HG03103 (cell line): ENCODE data around the gene CDC25C.
"Not testable (repeated sequence)": the region's sequence is repeated elsewhere in the genome, so short reads cannot be mapped to it uniquely, and the experiment has no call there.

ENCODE experiments used
- ATAC-seq: cut with Tn5 transposase; IDR thresholded peaks from one replicate; pipeline ENCODE4 v1.9.1; 2021; ENCODE audit warnings: low read depth; ENCODE audit not compliant: unreplicated experiment

CDC25C gene

DNA sequence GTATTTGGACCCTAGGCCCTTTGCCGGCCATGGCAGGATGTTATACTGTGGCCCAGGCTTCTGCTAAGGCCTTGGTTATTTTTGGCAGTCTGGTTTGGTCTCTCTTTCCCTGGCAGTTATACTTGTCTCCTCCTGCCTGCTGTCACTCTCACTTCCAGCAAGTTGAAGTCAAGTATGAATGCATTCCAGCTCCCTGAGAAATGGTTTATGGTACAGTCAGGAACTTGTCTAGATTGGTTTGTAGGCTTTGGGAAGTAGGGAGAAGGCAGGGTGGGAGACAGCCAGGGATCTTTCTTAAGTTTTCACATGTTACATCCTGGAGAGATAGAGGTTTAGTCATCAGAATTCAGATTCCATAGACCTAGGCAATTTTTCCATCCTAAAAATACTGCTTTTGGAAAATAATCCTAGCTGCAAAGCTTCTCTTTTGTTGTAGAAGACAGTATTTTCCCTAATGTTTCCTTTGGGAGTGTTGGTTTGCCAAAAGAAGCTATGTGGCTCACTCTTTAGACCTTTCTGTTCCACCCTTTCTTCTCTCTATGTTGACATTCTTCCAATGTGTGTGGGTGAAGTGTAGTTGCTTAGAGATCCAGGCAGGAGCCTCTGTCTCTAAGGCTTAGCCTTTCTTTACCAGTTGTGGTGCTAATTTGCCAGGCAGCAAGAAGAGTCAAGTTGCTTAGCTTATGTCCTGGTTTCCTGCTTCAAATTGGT lies 18.4 kb upstream of the CDC25C start:
- no peak for ATAC-seq

- no peak for ATAC-seq
These were observed 15.3 kb upstream of the CDC25C start for GRCh38 chr5:138346889-138347288.

GRCh38 chr5:138344887-138345622 lies 13.5 kb upstream of the CDC25C start:
- ATAC-seq, result no peak

GRCh38 chr5:138340008-138340407 lies 8.4 kb upstream of the CDC25C start:
- no peak for ATAC-seq

DNA sequence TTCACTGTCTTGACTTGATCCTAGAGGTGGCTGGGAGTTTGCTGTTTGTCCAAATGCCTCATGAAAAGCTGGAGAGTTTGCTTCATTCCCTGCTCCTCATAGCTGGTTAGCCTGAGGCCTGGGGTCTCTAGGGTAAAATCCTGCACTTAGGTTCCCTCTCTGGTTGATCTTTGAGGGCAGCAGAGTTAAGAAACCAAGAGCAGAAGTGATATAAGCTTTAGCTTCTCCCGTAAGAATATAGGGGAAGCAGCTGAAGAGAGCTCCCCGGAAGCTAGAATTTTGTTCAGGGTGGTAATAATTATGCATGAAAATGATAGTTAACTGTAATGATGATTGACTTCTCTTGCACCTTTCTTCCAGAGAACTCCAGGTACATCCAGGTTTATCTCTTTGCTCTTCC lies 7.9 kb upstream of the CDC25C start:
- ATAC-seq, result no peak

DNA sequence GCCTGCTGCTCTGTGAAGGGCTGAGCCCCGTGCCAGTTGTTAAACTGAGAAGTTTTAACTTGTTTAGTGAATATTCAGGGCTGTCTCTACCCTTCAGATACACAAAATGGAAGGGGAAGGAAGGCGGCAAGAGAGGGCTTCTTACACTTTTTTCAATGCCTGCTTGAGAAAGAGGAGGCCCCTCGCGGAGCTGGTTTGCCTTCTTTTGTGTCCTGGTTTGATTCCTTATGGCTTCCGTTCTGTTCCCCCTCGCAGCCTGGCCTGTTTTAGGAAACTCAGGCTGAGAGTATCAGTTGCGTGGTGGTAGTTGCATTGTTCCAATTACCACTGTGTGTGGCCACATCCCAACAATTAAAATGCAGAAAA lies 7.5 kb upstream of the CDC25C start:
- no peak for ATAC-seq

- peak; percentile 2 for ATAC-seq
These were observed 6.9 kb upstream of the CDC25C start for GRCh38 chr5:138338411-138339090.

GRCh38 chr5:138337685-138338410 lies 6.2 kb upstream of the CDC25C start, which contains the start of gene FAM53C:
FAM53C (plus strand) TSS chr5:138338266; CDS start chr5:138341336, 3,070 bp downstream.
- ATAC-seq, result peak; percentile 66

- ATAC-seq, result no peak
These were observed 5.5 kb upstream of the CDC25C start for GRCh38 chr5:138336952-138337684.

DNA sequence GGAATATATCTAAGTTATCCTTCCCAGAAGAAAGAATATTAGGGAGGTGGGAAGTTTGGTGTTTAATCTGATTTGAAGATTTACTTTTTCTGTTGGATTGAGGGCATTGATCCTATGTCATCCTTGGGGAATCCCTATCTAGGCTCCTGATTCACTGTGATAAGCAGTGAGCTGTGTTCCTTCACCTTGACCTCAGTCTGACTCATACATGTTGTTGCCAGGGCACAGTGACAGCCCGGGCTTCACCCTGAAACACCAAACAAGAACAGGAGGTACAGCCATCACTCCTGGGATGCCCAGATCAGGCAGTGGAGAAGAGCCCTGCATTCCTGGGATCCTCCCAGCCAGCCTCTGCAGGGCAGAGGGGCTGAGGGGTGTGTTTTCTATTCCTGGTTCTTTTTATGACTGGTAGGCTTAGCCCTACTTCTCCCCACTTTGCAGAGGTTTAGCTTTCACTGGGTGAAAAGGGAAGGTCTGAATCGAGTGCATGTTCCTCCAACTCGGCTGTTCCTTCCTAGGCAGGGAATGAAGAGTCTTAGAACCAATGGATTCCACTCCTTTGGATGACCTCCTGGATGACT lies 3.4 kb upstream of the CDC25C start:
- ATAC-seq, result no peak

- no peak for ATAC-seq
These were observed 673 bp downstream of the CDC25C start for GRCh38 chr5:138330813-138331448.

- not testable (repeated sequence) for ATAC-seq
These were observed 13.4 kb downstream of the CDC25C start for GRCh38 chr5:138318211-138318610.

DNA sequence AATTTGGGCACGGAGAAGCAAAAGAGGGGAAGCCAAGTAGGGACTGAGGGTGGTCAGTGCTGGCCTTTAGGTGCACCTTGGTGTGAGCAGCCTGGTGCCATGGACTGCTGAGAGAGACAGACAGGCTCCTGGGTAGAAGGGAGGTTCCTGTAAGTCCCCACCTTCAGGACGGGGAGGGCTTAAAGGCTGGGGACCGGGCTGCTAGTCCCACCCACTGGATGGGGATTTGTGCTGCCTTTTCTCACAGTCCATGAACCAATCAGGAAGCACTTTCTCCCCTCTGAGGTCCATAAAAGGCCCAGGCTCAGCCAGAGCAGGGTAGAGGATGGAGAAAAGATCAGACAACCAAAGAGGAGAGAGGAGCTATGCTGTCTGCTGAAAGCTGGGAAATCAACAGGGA lies 15.2 kb downstream of the CDC25C start:
- no peak for ATAC-seq

DNA sequence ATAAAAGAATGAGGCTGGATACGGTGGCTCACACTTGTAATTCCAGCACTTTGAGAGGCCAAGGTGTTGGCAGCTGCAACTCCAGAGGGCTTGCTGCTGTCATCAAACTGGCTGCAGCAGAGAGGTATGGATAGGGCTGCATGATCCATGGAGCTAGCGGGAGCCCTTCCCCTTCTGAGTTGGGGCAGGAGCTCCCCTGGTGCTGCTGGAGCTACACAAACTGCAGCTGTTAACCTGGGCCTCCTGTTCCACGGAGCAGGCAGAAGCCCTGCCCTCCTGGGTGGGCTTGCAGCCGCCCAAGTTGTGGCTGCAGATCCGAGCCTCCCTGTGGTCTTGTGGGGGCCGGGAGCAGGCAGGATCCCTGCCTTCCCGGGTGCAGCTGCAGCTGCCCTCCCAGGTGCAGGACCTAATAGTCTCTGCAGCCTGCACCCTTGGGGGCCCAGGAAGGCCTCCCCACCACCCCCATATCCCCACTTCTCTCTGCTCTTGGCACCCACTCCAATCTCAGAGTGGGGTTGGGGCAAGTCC lies 15.8 kb downstream of the CDC25C start:
- no peak for ATAC-seq

- ATAC-seq, result no peak
These were observed 25.8 kb downstream of the CDC25C start for GRCh38 chr5:138305797-138306196.

GRCh38 chr5:138303372-138303771 lies 28.2 kb downstream of the CDC25C start:
- ATAC-seq, result no peak

- ATAC-seq, result no peak
These were observed 42.3 kb downstream of the CDC25C start for GRCh38 chr5:138289296-138289695.

DNA sequence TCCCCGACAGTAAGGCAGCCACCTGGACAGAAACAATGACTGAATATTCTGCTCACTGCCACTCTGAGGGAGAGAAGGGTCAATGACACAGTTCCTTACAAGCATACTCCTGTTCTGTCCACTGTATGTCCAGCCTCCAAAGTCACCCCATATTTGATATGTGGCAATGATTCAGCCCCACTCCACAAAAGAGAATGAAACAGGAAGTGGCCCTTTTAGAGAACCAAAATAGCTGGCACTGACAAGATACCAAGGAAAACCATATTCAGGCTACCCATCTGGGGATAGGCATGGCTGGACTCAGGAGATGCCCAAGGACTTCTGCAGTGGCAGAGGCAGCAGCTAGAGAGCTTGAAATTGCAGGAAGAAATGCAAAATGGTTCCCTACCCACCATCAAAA lies 44.4 kb downstream of the CDC25C start:
- no peak for ATAC-seq
